Measurements from ENCODE around the gene NME7. TPM values are rescaled to one million over a fixed set of nuclear protein-coding genes. Genes with fewer than 3 reads are reported as not detected.

NME7 gene
- total RNA-seq, 1 experiment from 2014 or later = 9.0 TPM

DNA sequence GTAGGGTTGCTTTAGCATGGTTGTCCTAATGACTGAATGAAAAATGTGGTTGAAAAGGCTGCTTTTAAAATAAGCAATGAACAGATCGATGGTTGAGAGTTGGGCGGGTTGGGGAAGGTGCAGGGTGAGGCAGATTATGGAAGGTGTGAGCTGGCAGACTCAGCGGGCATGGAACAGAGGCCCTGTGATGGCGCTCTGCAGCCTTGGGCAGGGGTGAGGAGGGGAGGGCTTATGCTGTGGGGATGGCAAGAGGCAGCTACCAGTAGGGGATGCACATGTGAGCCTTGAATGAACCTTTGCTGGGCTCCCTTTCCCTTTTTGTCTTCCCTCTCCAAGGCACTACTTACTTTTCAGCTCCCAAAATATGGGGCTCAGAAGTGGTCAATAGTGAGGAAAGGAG is 230.2 kb downstream of the NME7 start:
- BruUV-seq (replicated peaks) = no TSS peak
- H3K27me3 Mint-ChIP-seq (ENCODE audit: insufficient read depth, unreplicated experiment) = no peaks in the 10 kb centered on the region
- Histone ChIP-seq H3K9me3 (no peaks in the 10 kb centered on the region), H3K36me3 (ENCODE audit: control insufficient read depth, insufficient read depth, low read length) (0 out of 2 replicates have a peak, but pooled peaks cover 1% of the 10 kb centered on the region), H3K4me3 (ENCODE audit: low read depth, low read length) (no peak overlapping the region), H3K27me3 (replicated peaks; ENCODE audit: control insufficient read depth, insufficient read depth, low read length) (no peaks in the 10 kb centered on the region), H3K4me1 (no peaks in the 10 kb centered on the region)
- no peak for TF ChIP-seq CTCF (IDR thresholded peaks at IDR 0.05; ENCODE audit: insufficient read depth in 1 of 2, low read depth in 1 of 2, low read length in 1 of 2, severe bottlenecking in 1 of 2, unreplicated experiment in 1 of 2)
- no peak overlapping the region for H3K4me3 Mint-ChIP-seq (ENCODE audit: unreplicated experiment)
- H3K4me1 Mint-ChIP-seq (ENCODE audit: low read depth, unreplicated experiment) = no peaks in the 10 kb centered on the region
- H3K36me3 Mint-ChIP-seq (ENCODE audit: insufficient read depth, unreplicated experiment) = peaks cover 41% of the 10 kb centered on the region
- DNase-seq = no peak
- POLR2A ChIA-PET = no interaction called here
- H3K27ac Mint-ChIP-seq (ENCODE audit: unreplicated experiment) = no peak overlapping the region
- CTCF ChIA-PET = interaction anchor here (1.0 kb wide), 1 partner anchor 12 kb away, joined by 3 read pairs; no protein-coding TSS in a partner anchor
- no peaks in the 10 kb centered on the region for H3K9me3 Mint-ChIP-seq (ENCODE audit: unreplicated experiment)
- intact Hi-C loops (cut with micrococcal nuclease; ENCODE audit: unreplicated experiment) = no loop called here

GRCh38 chr1:169133801-169134502 is 233.6 kb downstream of the NME7 start:
- H3K4me1 Mint-ChIP-seq (ENCODE audit: low read depth, unreplicated experiment) = no peaks in the 10 kb centered on the region
- ChIA-PET CTCF (interaction anchor here (0.7 to 1.2 kb wide), 2 partner anchors 530 to 531 kb away, joined by 3 to 5 read pairs; no protein-coding TSS in a partner anchor), POLR2A (no interaction called here)
- H3K9me3 ChIP-seq = no peaks in the 10 kb centered on the region
- no peaks in the 10 kb centered on the region for H3K9me3 Mint-ChIP-seq (ENCODE audit: unreplicated experiment)
- H3K4me1 ChIP-seq = no peaks in the 10 kb centered on the region
- H3K27me3 ChIP-seq (replicated peaks; ENCODE audit: control insufficient read depth, insufficient read depth, low read length) = no peaks in the 10 kb centered on the region
- no peaks in the 10 kb centered on the region for H3K27me3 Mint-ChIP-seq (ENCODE audit: insufficient read depth, unreplicated experiment)
- no peak overlapping the region for H3K4me3 Mint-ChIP-seq (ENCODE audit: unreplicated experiment)
- no peak overlapping the region for H3K4me3 ChIP-seq (ENCODE audit: low read depth, low read length)
- intact Hi-C loops (cut with micrococcal nuclease; ENCODE audit: unreplicated experiment) = loop anchor here (1.0 to 5.0 kb wide), 3 partner anchors 213 to 532 kb away; no protein-coding TSS in a partner anchor
- DNase-seq = no peak
- peak in 1 of 2 experiments; percentile 15 for TF ChIP-seq CTCF (IDR thresholded peaks at IDR 0.05; ENCODE audit: insufficient read depth in 1 of 2, low read depth in 1 of 2, low read length in 1 of 2, severe bottlenecking in 1 of 2, unreplicated experiment in 1 of 2)
- peaks cover 3% of the 10 kb centered on the region for H3K36me3 ChIP-seq (ENCODE audit: control insufficient read depth, insufficient read depth, low read length)
- H3K36me3 Mint-ChIP-seq (ENCODE audit: insufficient read depth, unreplicated experiment) = peaks cover 75% of the 10 kb centered on the region
- peak overlapping the region; percentile 32 for H3K27ac Mint-ChIP-seq (ENCODE audit: unreplicated experiment)
- no TSS peak for BruUV-seq (replicated peaks)

GRCh38 chr1:169133228-169133576 is 234.4 kb downstream of the NME7 start:
- H3K36me3 Mint-ChIP-seq (ENCODE audit: insufficient read depth, unreplicated experiment) = peaks cover 83% of the 10 kb centered on the region
- H3K27ac Mint-ChIP-seq (ENCODE audit: unreplicated experiment) = no peak overlapping the region
- Histone ChIP-seq H3K4me3 (ENCODE audit: low read depth, low read length) (no peak overlapping the region), H3K9me3 (no peaks in the 10 kb centered on the region), H3K4me1 (no peaks in the 10 kb centered on the region), H3K27me3 (replicated peaks; ENCODE audit: control insufficient read depth, insufficient read depth, low read length) (no peaks in the 10 kb centered on the region), H3K36me3 (ENCODE audit: control insufficient read depth, insufficient read depth, low read length) (peaks cover 5% of the 10 kb centered on the region)
- ChIA-PET CTCF (interaction anchor here (1.2 kb wide), 1 partner anchor 530 kb away, joined by 5 read pairs; no protein-coding TSS in a partner anchor), POLR2A (no interaction called here)
- no peak overlapping the region for H3K4me3 Mint-ChIP-seq (ENCODE audit: unreplicated experiment)
- TF ChIP-seq CTCF (IDR thresholded peaks at IDR 0.05; ENCODE audit: insufficient read depth in 1 of 2, low read depth in 1 of 2, low read length in 1 of 2, severe bottlenecking in 1 of 2, unreplicated experiment in 1 of 2) = no peak
- DNase-seq = no peak
- no peaks in the 10 kb centered on the region for H3K4me1 Mint-ChIP-seq (ENCODE audit: low read depth, unreplicated experiment)
- intact Hi-C loops (cut with micrococcal nuclease; ENCODE audit: unreplicated experiment) = loop anchor here (5.0 kb wide), 2 partner anchors 214 to 531 kb away; no protein-coding TSS in a partner anchor
- BruUV-seq (replicated peaks) = no TSS peak
- no peaks in the 10 kb centered on the region for H3K9me3 Mint-ChIP-seq (ENCODE audit: unreplicated experiment)
- H3K27me3 Mint-ChIP-seq (ENCODE audit: insufficient read depth, unreplicated experiment) = no peaks in the 10 kb centered on the region
